HepG2 (cell line): ENCODE measurements around the gene SF3B2. TPM values are rescaled to one million over a fixed set of nuclear protein-coding genes. Genes with fewer than 3 reads are reported as not detected.
A peak's percentile ranks its signal among the peaks of the same experiment; 100 is the strongest.

Experiments used
- ATAC-seq: fragments of 200-7000 bp; cut with Tn5 transposase; 3 replicates; pipeline ENCODE4 v1.9.1; 2020; ENCODE audit warnings: mild to moderate bottlenecking, moderate library complexity
- BruUV-seq: library from RNA; stranded (reverse); fragments of 400-500 nt; replicated peaks from 2 replicates; lab custom pipeline; 2021; lab: Mats Ljungman, UMichigan
- CTCF ChIA-PET: fragments of 300-600 bp; formaldehyde crosslinking; extraction: SDS; loops from one replicate; lab custom pipeline; 2021; ENCODE audit warnings: low total read pairs, inconsistent platforms, low intra/inter-chr PET ratio; lab: Yijun Ruan, JAX
- POLR2A ChIA-PET: fragments of 350-600 bp; sonication (Branson Sonifier 250); formaldehyde crosslinking; loops from one replicate; lab custom pipeline; 2020; ENCODE audit warnings: antibody characterized with exemption, inconsistent platforms; lab: Yijun Ruan, JAX
- DNase-seq: peaks from one replicate; pipeline ENCODE4 v3.0.0-alpha.2; 2015; ENCODE audit warnings: low spot score
- FAIRE-seq: peaks from 3 replicates; lab custom pipeline; 2011; peaks lifted over from hg19 to GRCh38; lab: Jason Lieb, UNC
- H2AFZ ChIP-seq: one replicate; pipeline ENCODE4 v1.6.1; 2011; ENCODE audit warnings: low read length, inconsistent platforms
- H3K27ac ChIP-seq: fragments of 300-600 bp; 3 replicates; pipeline ENCODE4 v1.8.0; 2011; ENCODE audit warnings: mixed run types, mild to moderate bottlenecking, mixed read lengths, low read length, inconsistent platforms; ENCODE audit not compliant: insufficient read depth; ENCODE audit errors: extremely low read length
- H3K27me3 ChIP-seq, 2 experiments: fragments of 200-600 bp in 1 of 2; 2 replicates in 1 of 2; 3 replicates in 1 of 2; pipeline versions ENCODE4 v1.6.0 to v1.8.0; 2011; ENCODE audit warnings: low read length in 2 of 2, mild to moderate bottlenecking in 2 of 2, moderate library complexity in 2 of 2, inconsistent platforms in 1 of 2; ENCODE audit not compliant: insufficient read depth in 2 of 2, control insufficient read depth in 1 of 2
- H3K36me3 ChIP-seq, 2 experiments: fragments of 200-600 bp in 1 of 2; replicated peaks in 1 of 2; 2 replicates in 1 of 2; 3 replicates in 1 of 2; pipeline versions ENCODE4 v1.5.1 to v1.8.0; 2011; ENCODE audit warnings: low read length in 2 of 2, inconsistent platforms in 1 of 2; ENCODE audit not compliant: insufficient read depth in 2 of 2, control insufficient read depth in 1 of 2
- H3K4me1 ChIP-seq: 2 replicates; pipeline ENCODE4 v1.5.1; 2012; ENCODE audit warnings: low read length, inconsistent platforms; ENCODE audit not compliant: insufficient read depth
- H3K4me2 ChIP-seq: 2 replicates; pipeline ENCODE4 v1.6.0; 2011; ENCODE audit warnings: low read depth, low read length, inconsistent platforms
- H3K4me3 ChIP-seq, 3 experiments: fragments of 200-600 bp in 1 of 3; sonication (generic), shearing (Covaris generic) in 1 of 3; replicated peaks in 1 of 3; 2 replicates each; pipeline ENCODE4 v1.5.1; 2011 to 2016; ENCODE audit warnings: low read length in 3 of 3, inconsistent platforms in 2 of 3, low read depth in 2 of 3, mild to moderate bottlenecking in 2 of 3, control low read depth in 1 of 3, mixed read lengths in 1 of 3; ENCODE audit not compliant: insufficient read depth in 1 of 3
- H3K79me2 ChIP-seq: one replicate; pipeline ENCODE4 v1.6.1; 2011; ENCODE audit warnings: low read length, inconsistent platforms; ENCODE audit not compliant: insufficient read depth
- H3K9ac ChIP-seq: 2 replicates; pipeline ENCODE4 v1.6.0; 2011; ENCODE audit warnings: mild to moderate bottlenecking, low read depth, low read length, inconsistent platforms; ENCODE audit not compliant: insufficient read depth
- H3K9me3 ChIP-seq: 2 replicates; pipeline ENCODE4 v1.5.1; 2012; ENCODE audit warnings: mild to moderate bottlenecking, low read length
- H4K20me1 ChIP-seq: 2 replicates; pipeline ENCODE4 v1.6.0; 2011; ENCODE audit warnings: inconsistent platforms, mild to moderate bottlenecking, low read length, moderate library complexity; ENCODE audit not compliant: insufficient read depth
- CREBL2 ChIP-seq: sonication (generic); formaldehyde crosslinking; IDR thresholded peaks from 2 replicates; pipeline ENCODE4 v1.8.1; 2023; ENCODE audit warnings: missing genetic modification reagents, mild to moderate bottlenecking, borderline replicate concordance
- ZBED4 ChIP-seq: sonication (generic); formaldehyde crosslinking; IDR thresholded peaks from 2 replicates; pipeline ENCODE4 v1.4.0; 2020; ENCODE audit warnings: missing genetic modification reagents, borderline replicate concordance
- ZNF577 ChIP-seq: sonication (generic); formaldehyde crosslinking; IDR thresholded peaks from 2 replicates; pipeline ENCODE4 v1.4.0; 2020; ENCODE audit warnings: mild to moderate bottlenecking, low read depth, missing genetic modification reagents, borderline replicate concordance
- WGBS: methylation state at CpG from one replicate; pipeline ENCODE4 v1.1.6; 2017; ENCODE audit warnings: low lambda C conversion rate; 5-methylcytosine and 5-hydroxymethylcytosine counted together
- in situ Hi-C: cut with HindIII; loops from 2 replicates; pipeline ENCODE4 v1.10.0; 2017; ENCODE audit warnings: low pct_unique_long_range_greater_than_20kb; ENCODE audit not compliant: extremely low pct_ligation_motif_present
- intact Hi-C: fragments of 100-400 bp; cut with micrococcal nuclease; formaldehyde crosslinking; loops from one replicate; pipeline ENCODE4 v1.10.0; 2022; ENCODE audit not compliant: unreplicated experiment
- polyA plus RNA-seq, 8 experiments: library from polyadenylated mRNA; depleted of rRNA in 3 of 8; stranded (reverse) in 7 of 8; unstranded in 1 of 8; fragments of >200 nt; fragmentation: Illumina TruSeq in 4 of 8; extraction: Trizol in 4 of 8; gene quantifications; 2 replicates each; pipeline versions ENCODE4 v1.2.1 to v1.2.3, GENCODE V29; 2011 to 2016; ENCODE audit warnings: low read depth in 4 of 8, missing spikeins in 1 of 8, mixed read lengths in 1 of 8; ENCODE audit not compliant: insufficient read depth in 1 of 8
- total RNA-seq, 5 experiments: library from RNA; depleted of rRNA; stranded (reverse); fragments of >200 nt; fragmentation: Illumina TruSeq; extraction: Trizol; gene quantifications; 2 replicates each; pipeline ENCODE4 v1.2.3, GENCODE V29; 2016; ENCODE audit warnings: low read depth in 1 of 5

The SF3B2 gene
- total and polyA plus RNA-seq, 2 of the 13 experiments (the other 11 are each of a cell fraction or from before 2014, with no cell fraction given), result 70.4 to 153 TPM

- Histone ChIP-seq H3K27me3 (no peaks in the 10 kb centered on the region), H3K9me3 (no peaks in the 10 kb centered on the region), H2AFZ (no peak overlapping the region), H4K20me1 (no peaks in the 10 kb centered on the region), H3K79me2 (peaks cover 19% of the 10 kb centered on the region), H3K36me3 (peaks cover 17 to 56% of the 10 kb centered on the region in 2 experiments), H3K4me1 (peaks cover 52% of the 10 kb centered on the region), H3K9ac (no peak overlapping the region), H3K27ac (peak overlapping the region; percentile 10), H3K4me2 (no peak overlapping the region)
- no peak for ATAC-seq
- CTCF ChIA-PET, result interaction anchor here (2.7 kb wide), 1 partner anchor 67 kb away, joined by 14 read pairs; no protein-coding TSS in a partner anchor
- BruUV-seq, result no TSS peak
- no peak for TF ChIP-seq ZNF577 (CRISPR knock-in tag)
- TF ChIP-seq CREBL2 (CRISPR knock-in tag), result no peak
- no peak for TF ChIP-seq ZBED4
- TF ChIP-seq, all 625 proteins: peak for 0
- 84% methylated on average over 4 of the region's 4 CpGs for WGBS
- intact Hi-C loops, result no loop called here
- DNase-seq (no peak), FAIRE-seq (no peak)
- no peak overlapping the region for H3K4me3 ChIP-seq
- in situ Hi-C loops, result loop anchor here (5.0 kb wide), 1 partner anchor 65 kb away; no protein-coding TSS in a partner anchor
- POLR2A ChIA-PET, result interaction anchor here (5.1 kb wide), 1 partner anchor 15 kb away, joined by 40 read pairs; the partner anchor contains the start of gene SF3B2
Observed at GRCh38 chr11:66067640-66068039, 15.5 kb downstream of the SF3B2 start.
